Osteocyte (in vitro differentiated cells): ENCODE measurements around the gene PLA2G4D. TPM values are rescaled to one million over a fixed set of nuclear protein-coding genes. Genes with fewer than 3 reads are reported as not detected.

Experiments used
- DNase-seq: peaks from one replicate; pipeline ENCODE4 v3.0.0; 2021; ENCODE audit warnings: mixed read lengths; ENCODE audit not compliant: unreplicated experiment; ENCODE audit errors: extremely low spot score
- H3K27ac Mint-ChIP-seq: one replicate; pipeline ENCODE4 v1.8.0; 2021; ENCODE audit warnings: mild to moderate bottlenecking, mixed read lengths; ENCODE audit not compliant: unreplicated experiment
- H3K27me3 Mint-ChIP-seq: one replicate; pipeline ENCODE4 v1.8.0; 2021; ENCODE audit warnings: mixed read lengths; ENCODE audit not compliant: unreplicated experiment
- H3K36me3 Mint-ChIP-seq: one replicate; pipeline ENCODE4 v1.8.0; 2021; ENCODE audit warnings: mixed read lengths; ENCODE audit not compliant: unreplicated experiment
- H3K4me1 Mint-ChIP-seq: one replicate; pipeline ENCODE4 v1.8.0; 2021; ENCODE audit warnings: mixed read lengths; ENCODE audit not compliant: unreplicated experiment
- H3K4me3 Mint-ChIP-seq: one replicate; pipeline ENCODE4 v1.8.0; 2021; ENCODE audit warnings: mild to moderate bottlenecking, moderate library complexity, mixed read lengths; ENCODE audit not compliant: unreplicated experiment
- H3K9me3 Mint-ChIP-seq: one replicate; pipeline ENCODE4 v1.8.0; 2021; ENCODE audit warnings: mixed read lengths; ENCODE audit not compliant: unreplicated experiment
- CTCF ChIP-seq: fragments of 200-600 bp; sonication (generic); IDR thresholded peaks from 2 replicates; pipeline ENCODE4 v1.5.0; 2021; ENCODE audit warnings: antibody characterized with exemption, mild to moderate bottlenecking, moderate library complexity
- total RNA-seq: library from RNA; stranded (reverse); gene quantifications from 2 replicates; pipeline ENCODE4 v1.2.1, GENCODE V29; 2021

PLA2G4D gene
- total RNA-seq, 1 donor from 2014 or later = not detected

DNA sequence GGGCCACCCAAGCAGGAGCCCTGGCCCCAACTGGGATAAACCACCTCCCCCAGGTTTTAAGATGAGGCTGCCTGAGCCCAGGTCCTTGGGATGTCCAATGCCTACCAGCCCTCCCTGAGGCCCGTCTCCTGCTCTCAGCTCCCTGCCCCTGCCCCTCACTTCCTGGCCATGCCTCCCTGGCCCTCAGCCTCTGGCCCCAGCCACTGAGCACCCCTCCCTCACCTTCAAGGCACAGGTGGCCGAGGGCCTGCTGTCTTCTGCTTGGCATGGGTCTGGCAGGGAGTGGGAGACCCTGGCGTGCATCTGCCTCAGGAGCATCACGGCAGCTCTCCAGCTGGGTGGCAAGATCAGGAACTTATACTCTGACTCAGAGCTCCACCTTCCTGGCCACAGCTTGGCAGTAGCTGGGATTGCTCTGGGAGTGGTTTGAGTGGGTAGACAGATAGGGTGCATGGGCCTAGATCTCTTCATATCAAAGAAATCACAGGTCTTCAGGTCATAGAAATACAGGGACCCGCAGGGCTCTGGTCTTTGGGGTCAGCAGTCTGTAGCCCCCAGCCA lies 73.6 kb downstream of the PLA2G4D start, which contains the start of gene PLA2G4E:
Gene PLA2G4E, minus strand, starts transcription at position 330 of the 561 bp plus-strand sequence. Its CDS starts 12 bp downstream, at position 318.
- Mint-ChIP-seq H3K27ac (no peak within 1 kb of the TSS), H3K9me3 (peaks cover 8% of the 10 kb centered on the region), H3K4me3 (no peak within 1 kb of the TSS), H3K4me1 (no peaks in the 10 kb centered on the region), H3K36me3 (peaks cover 2% of the 10 kb centered on the region), H3K27me3 (peaks cover 34% of the 10 kb centered on the region)
- DNase-seq = no peak
- TF ChIP-seq CTCF = no peak

GRCh38 chr15:42018306-42019224 lies 75.8 kb downstream of the PLA2G4D start:
- no peak for TF ChIP-seq CTCF
- H3K36me3 Mint-ChIP-seq = peaks cover 2% of the 10 kb centered on the region
- H3K4me3 Mint-ChIP-seq = no peak overlapping the region
- no peak for DNase-seq
- H3K4me1 Mint-ChIP-seq = no peaks in the 10 kb centered on the region
- H3K27me3 Mint-ChIP-seq = peaks cover 34% of the 10 kb centered on the region
- peaks cover 8% of the 10 kb centered on the region for H3K9me3 Mint-ChIP-seq
- H3K27ac Mint-ChIP-seq = no peak overlapping the region

Other genes starting within 250 kb of the PLA2G4D start
- gene SPTBN5, start 200.5 kb downstream of the PLA2G4D start, total RNA-seq = 3.0 and 3.2 TPM in 2 replicates
- 20.9 and 21.7 TPM in 2 replicates for gene EHD4, start 122.0 kb downstream of the PLA2G4D start, total RNA-seq
- gene PLA2G4E, start 73.5 kb downstream of the PLA2G4D start, total RNA-seq = not detected in 2 replicates
- not detected in 2 replicates for gene PLA2G4F, start 62.1 kb upstream of the PLA2G4D start, total RNA-seq
- gene VPS39, start 113.7 kb upstream of the PLA2G4D start, total RNA-seq = 79.3 and 81.7 TPM in 2 replicates
- 34.0 and 37.4 TPM in 2 replicates for gene GANC, start 178.6 kb upstream of the PLA2G4D start, total RNA-seq
- 44.8 and 46.7 TPM in 2 replicates for gene TMEM87A, start 178.9 kb upstream of the PLA2G4D start, total RNA-seq